Activated CD8-positive, alpha-beta T cell treated with anti-CD3 and anti-CD28 coated beads for 36 hours (primary cell): Measurements from ENCODE around the gene RNPS1. TPM values are rescaled to one million over a fixed set of nuclear protein-coding genes. Genes with fewer than 3 reads are reported as not detected.

ENCODE experiments used
- ATAC-seq: fragments of 200-7000 bp; cut with Tn5 transposase; one replicate; pipeline ENCODE4 v1.10.0; 2021; ENCODE audit warnings: mild to moderate bottlenecking, moderate library complexity
- CTCF ChIA-PET: fragments of 350-600 bp; sonication (Branson Sonifier 250); formaldehyde crosslinking; loops from one replicate; lab custom pipeline; 2021; ENCODE audit warnings: antibody characterized with exemption; lab: Charles Lee
- POLR2A ChIA-PET: fragments of 350-600 bp; sonication (Branson Sonifier 250); formaldehyde crosslinking; loops from one replicate; lab custom pipeline; 2021; ENCODE audit warnings: antibody characterized with exemption; lab: Charles Lee
- DNase-seq: peaks from one replicate; pipeline ENCODE4 v3.0.0-alpha.2; 2020
- H3K27ac Mint-ChIP-seq: one replicate; pipeline ENCODE4 v1.8.0; 2021; ENCODE audit warnings: mild to moderate bottlenecking, mixed read lengths
- H3K27me3 Mint-ChIP-seq: one replicate; pipeline ENCODE4 v1.8.0; 2021; ENCODE audit warnings: mixed read lengths
- H3K36me3 Mint-ChIP-seq: one replicate; pipeline ENCODE4 v1.8.0; 2021; ENCODE audit warnings: low read depth, mixed read lengths
- H3K4me1 Mint-ChIP-seq: one replicate; pipeline ENCODE4 v1.8.0; 2021; ENCODE audit warnings: low read depth, mixed read lengths
- H3K4me3 Mint-ChIP-seq: one replicate; pipeline ENCODE4 v1.8.0; 2021; ENCODE audit warnings: mild to moderate bottlenecking, moderate library complexity, mixed read lengths
- H3K9me3 Mint-ChIP-seq: one replicate; pipeline ENCODE4 v1.8.0; 2021; ENCODE audit warnings: mixed read lengths
- intact Hi-C: fragments of 100-400 bp; cut with micrococcal nuclease; formaldehyde crosslinking; loops from one replicate; pipeline ENCODE4 v1.10.0; 2022
- total RNA-seq, 2 experiments: library from RNA; stranded (reverse); gene quantifications; one replicate each; pipeline ENCODE4 v1.2.3, GENCODE V29; 2021
- TF ChIP-seq, protein P1 (sequence below): fragments of 200-600 bp; IDR thresholded peaks from one replicate; pipeline ENCODE4 v1.8.0; 2022; ENCODE audit warnings: antibody characterized with exemption, mild to moderate bottlenecking

The RNPS1 gene
- total RNA-seq, 2 experiments from 2014 or later, result 334 to 358 TPM

- Mint-ChIP-seq H3K4me3 (no peak within 1 kb of the TSS), H3K27me3 (no peaks in the 10 kb centered on the region), H3K4me1 (peaks cover 27% of the 10 kb centered on the region), H3K27ac (peak within 1 kb of the TSS; percentile 11), H3K9me3 (no peaks in the 10 kb centered on the region), H3K36me3 (peaks cover 47% of the 10 kb centered on the region)
- POLR2A ChIA-PET, result interaction anchor here (1.2 to 10.2 kb wide), 5 partner anchors 20 to 61 kb away, joined by 3 to 95 read pairs (median 4); partner anchors contain the start of gene TRAF7
- DNase-seq (no peak), ATAC-seq (no peak)
- CTCF ChIA-PET, result interaction anchor here (1.2 kb wide), 1 partner anchor 12 kb away, joined by 3 read pairs; the partner anchor contains the start of gene E4F1
- TF ChIP-seq, protein P1, sequence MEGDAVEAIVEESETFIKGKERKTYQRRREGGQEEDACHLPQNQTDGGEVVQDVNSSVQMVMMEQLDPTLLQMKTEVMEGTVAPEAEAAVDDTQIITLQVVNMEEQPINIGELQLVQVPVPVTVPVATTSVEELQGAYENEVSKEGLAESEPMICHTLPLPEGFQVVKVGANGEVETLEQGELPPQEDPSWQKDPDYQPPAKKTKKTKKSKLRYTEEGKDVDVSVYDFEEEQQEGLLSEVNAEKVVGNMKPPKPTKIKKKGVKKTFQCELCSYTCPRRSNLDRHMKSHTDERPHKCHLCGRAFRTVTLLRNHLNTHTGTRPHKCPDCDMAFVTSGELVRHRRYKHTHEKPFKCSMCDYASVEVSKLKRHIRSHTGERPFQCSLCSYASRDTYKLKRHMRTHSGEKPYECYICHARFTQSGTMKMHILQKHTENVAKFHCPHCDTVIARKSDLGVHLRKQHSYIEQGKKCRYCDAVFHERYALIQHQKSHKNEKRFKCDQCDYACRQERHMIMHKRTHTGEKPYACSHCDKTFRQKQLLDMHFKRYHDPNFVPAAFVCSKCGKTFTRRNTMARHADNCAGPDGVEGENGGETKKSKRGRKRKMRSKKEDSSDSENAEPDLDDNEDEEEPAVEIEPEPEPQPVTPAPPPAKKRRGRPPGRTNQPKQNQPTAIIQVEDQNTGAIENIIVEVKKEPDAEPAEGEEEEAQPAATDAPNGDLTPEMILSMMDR, result no peak
- intact Hi-C loops, result no loop called here
Observed at GRCh38 chr16:2210386-2211365, 57.2 kb downstream of the RNPS1 start, which contains the start of gene BRICD5. Gene BRICD5 (minus strand): TSS chr16:2210863. CDS start chr16:2210833, 30 bp downstream.

- H3K27ac Mint-ChIP-seq, result no peak overlapping the region
- TF ChIP-seq, protein P1, result no peak
- DNase-seq, result no peak
- no peak overlapping the region for H3K4me3 Mint-ChIP-seq
- ChIA-PET CTCF (interaction anchor here (1.2 kb wide), 1 partner anchor 13 kb away, joined by 3 read pairs; the partner anchor contains the start of gene E4F1), POLR2A (interaction anchor here (1.0 to 10.2 kb wide), 5 partner anchors 20 to 62 kb away, joined by 3 to 95 read pairs (median 4); partner anchors contain the start of gene TRAF7)
- H3K9me3 Mint-ChIP-seq, result no peaks in the 10 kb centered on the region
- H3K4me1 Mint-ChIP-seq, result peaks cover 27% of the 10 kb centered on the region
- intact Hi-C loops, result no loop called here
- H3K27me3 Mint-ChIP-seq, result no peaks in the 10 kb centered on the region
- peaks cover 45% of the 10 kb centered on the region for H3K36me3 Mint-ChIP-seq
- no peak for ATAC-seq
Observed at GRCh38 chr16:2210009-2210332, 58.0 kb downstream of the RNPS1 start.

GRCh38 chr16:2209258-2210008, 58.5 kb downstream of the RNPS1 start:
- no peaks in the 10 kb centered on the region for H3K27me3 Mint-ChIP-seq
- H3K36me3 Mint-ChIP-seq, result peaks cover 45% of the 10 kb centered on the region
- no peak overlapping the region for H3K4me3 Mint-ChIP-seq
- TF ChIP-seq, protein P1, result no peak
- ChIA-PET CTCF (interaction anchor here (1.2 kb wide), 1 partner anchor 14 kb away, joined by 3 read pairs; the partner anchor contains the start of gene E4F1), POLR2A (interaction anchor here (1.0 to 10.2 kb wide), 5 partner anchors 21 to 62 kb away, joined by 3 to 95 read pairs (median 4); partner anchors contain the start of gene TRAF7)
- no peak for DNase-seq
- H3K9me3 Mint-ChIP-seq, result no peaks in the 10 kb centered on the region
- peaks cover 31% of the 10 kb centered on the region for H3K4me1 Mint-ChIP-seq
- no peak for ATAC-seq
- intact Hi-C loops, result no loop called here
- H3K27ac Mint-ChIP-seq, result no peak overlapping the region

GRCh38 chr16:2208772-2209171, 59.2 kb downstream of the RNPS1 start:
- H3K27me3 Mint-ChIP-seq, result no peaks in the 10 kb centered on the region

More at GRCh38 chr16:2208772-2209171, 59.2 kb downstream of the RNPS1 start:
- Mint-ChIP-seq H3K4me3 (no peak overlapping the region), H3K36me3 (peaks cover 45% of the 10 kb centered on the region), H3K4me1 (peaks cover 33% of the 10 kb centered on the region), H3K27ac (no peak overlapping the region), H3K9me3 (no peaks in the 10 kb centered on the region)
- TF ChIP-seq, protein P1, result no peak
- intact Hi-C loops, result no loop called here
- ATAC-seq (no peak), DNase-seq (no peak)
- ChIA-PET POLR2A (interaction anchor here (10.2 kb wide), 1 partner anchor 54 kb away, joined by 95 read pairs; the partner anchor contains the start of gene TRAF7), CTCF (no interaction called here)
